HCT116 (cell line): ENCODE measurements around the gene SAG. TPM values are rescaled to one million over a fixed set of nuclear protein-coding genes. Genes with fewer than 3 reads are reported as not detected.

Experiments
- ATAC-seq: fragments of 200-7000 bp; cut with Tn5 transposase; 2 replicates; pipeline ENCODE4 v1.9.1; 2020; ENCODE audit warnings: mild to moderate bottlenecking, moderate library complexity
- BruUV-seq: library from RNA; stranded (reverse); fragments of 400-500 nt; replicated peaks from 2 replicates; lab custom pipeline; 2021; lab: Mats Ljungman, UMichigan
- CTCF ChIA-PET: fragments of 300-600 bp; sonication (Branson Sonifier 250); formaldehyde crosslinking; loops from one replicate; lab custom pipeline; 2021; ENCODE audit warnings: antibody characterized with exemption; lab: Charles Lee
- POLR2A ChIA-PET: fragments of 300-600, 350-600 bp; sonication (Branson Sonifier 250); formaldehyde crosslinking; loops from one replicate; lab custom pipeline; 2021; ENCODE audit warnings: antibody characterized with exemption; lab: Charles Lee
- RAD21 ChIA-PET, 2 experiments: fragments of 300-600 bp; sonication (Branson Sonifier 250); formaldehyde crosslinking; loops; one replicate each; lab custom pipeline; 2023; ENCODE audit warnings: low total read pairs in 2 of 2; ENCODE audit not compliant: uncharacterized antibody in 2 of 2, unreplicated experiment in 2 of 2, low non-redundant PET in 1 of 2; lab: Charles Lee
- DNase-seq: peaks from one replicate; pipeline ENCODE4 v3.0.0-alpha.2; 2010; ENCODE audit warnings: low read depth, low spot score
- H2AFZ ChIP-seq: fragments of 200-600 bp; shearing (Covaris generic), sonication (generic); 2 replicates; pipeline ENCODE4 v1.6.1; 2017; ENCODE audit warnings: low read depth, mixed run types, mixed read lengths, antibody characterized with exemption, low read length; ENCODE audit not compliant: poor library complexity, severe bottlenecking
- H3K27ac ChIP-seq: 2 replicates; pipeline ENCODE4 v1.5.1; 2012; ENCODE audit warnings: low read depth, low read length
- H3K27me3 ChIP-seq: fragments of 200-600 bp; sonication (generic); 2 replicates; pipeline ENCODE4 v1.6.1; 2016; ENCODE audit warnings: mixed run types, low read length, mixed read lengths; ENCODE audit not compliant: insufficient read depth
- H3K36me3 ChIP-seq, 2 experiments: fragments of 200-500 bp in 1 of 2; fragments of 200-600 bp in 1 of 2; sonication (Bioruptor generic) in 1 of 2; sonication (generic) in 1 of 2; 2 replicates each; pipeline versions ENCODE4 v1.5.1 to v1.6.1; 2014 to 2016; ENCODE audit warnings: low read length in 2 of 2, inconsistent platforms in 1 of 2, mixed read lengths in 1 of 2, mixed run types in 1 of 2; ENCODE audit not compliant: insufficient read depth in 2 of 2, control insufficient read depth in 1 of 2
- H3K4me1 ChIP-seq, 2 experiments: fragments of 200-600 bp in 1 of 2; sonication (generic) in 1 of 2; 2 replicates each; pipeline versions ENCODE4 v1.5.1 to v1.6.1; 2012 to 2017; ENCODE audit warnings: low read length in 2 of 2, inconsistent platforms in 1 of 2, mild to moderate bottlenecking in 1 of 2, mixed read lengths in 1 of 2, mixed run types in 1 of 2, moderate library complexity in 1 of 2; ENCODE audit not compliant: insufficient read depth in 2 of 2, control insufficient read depth in 1 of 2
- H3K4me2 ChIP-seq: fragments of 200-600 bp; sonication (generic); 2 replicates; pipeline ENCODE4 v1.6.1; 2017; ENCODE audit warnings: mixed run types, low read length, mixed read lengths
- H3K4me3 ChIP-seq, 2 experiments: fragments of 200-600 bp in 1 of 2; sonication (generic) in 1 of 2; replicated peaks in 1 of 2; 2 replicates each; pipeline ENCODE4 v1.5.1; 2011 to 2016; ENCODE audit warnings: low read length in 2 of 2, control low read depth in 1 of 2, low read depth in 1 of 2, mild to moderate bottlenecking in 1 of 2, mixed read lengths in 1 of 2, mixed run types in 1 of 2
- H3K79me2 ChIP-seq: fragments of 200-600 bp; sonication (generic); 2 replicates; pipeline ENCODE4 v1.6.1; 2017; ENCODE audit warnings: mild to moderate bottlenecking, mixed run types, low read length, moderate library complexity, mixed read lengths; ENCODE audit not compliant: insufficient read depth
- H3K9ac ChIP-seq: fragments of 200-600 bp; sonication (generic); 2 replicates; pipeline ENCODE4 v1.6.1; 2016; ENCODE audit warnings: low read length, mixed read lengths
- H3K9me2 ChIP-seq: fragments of 200-600 bp; sonication (generic), shearing (Covaris generic); 2 replicates; pipeline ENCODE4 v1.6.1; 2017; ENCODE audit warnings: mixed run types, mild to moderate bottlenecking, moderate library complexity; ENCODE audit not compliant: insufficient read depth
- H3K9me3 ChIP-seq, 2 experiments: fragments of 200-500 bp in 1 of 2; fragments of 200-600 bp in 1 of 2; sonication (Bioruptor generic) in 1 of 2; sonication (generic) in 1 of 2; 2 replicates each; pipeline ENCODE4 v1.6.1; 2014 to 2017; ENCODE audit warnings: low read length in 2 of 2, mixed read lengths in 2 of 2, inconsistent platforms in 1 of 2, low read depth in 1 of 2, mild to moderate bottlenecking in 1 of 2, mixed run types in 1 of 2, moderate library complexity in 1 of 2; ENCODE audit not compliant: control insufficient read depth in 1 of 2, insufficient read depth in 1 of 2
- H4K20me1 ChIP-seq: fragments of 200-600 bp; sonication (generic), shearing (Covaris generic); 2 replicates; pipeline ENCODE4 v1.6.1; 2017; ENCODE audit warnings: mixed run types, mild to moderate bottlenecking, moderate library complexity; ENCODE audit not compliant: insufficient read depth
- EGR1 ChIP-seq: IDR thresholded peaks from 2 replicates; pipeline ENCODE4 v1.6.1; 2012; ENCODE audit warnings: low read depth
- ELF1 ChIP-seq: IDR thresholded peaks from 2 replicates; pipeline ENCODE4 v1.6.1; 2012; ENCODE audit warnings: low read depth, borderline replicate concordance
- EZH2 ChIP-seq: fragments of 200-600 bp; sonication (generic); IDR thresholded peaks from 2 replicates; pipeline ENCODE4 v1.6.1; 2017; ENCODE audit warnings: antibody characterized with exemption, mixed run types
- FOSL1 ChIP-seq: IDR thresholded peaks from 2 replicates; pipeline ENCODE4 v1.6.1; 2012; ENCODE audit warnings: low read depth
- JUND ChIP-seq: IDR thresholded peaks from 2 replicates; pipeline ENCODE4 v1.6.1; 2012
- RAD21 ChIP-seq: IDR thresholded peaks from 2 replicates; pipeline ENCODE4 v1.6.1; 2012; ENCODE audit warnings: low read depth, mild to moderate bottlenecking
- REST ChIP-seq: IDR thresholded peaks from 2 replicates; pipeline ENCODE4 v1.6.1; 2012; ENCODE audit warnings: low read depth
- SIN3A ChIP-seq: IDR thresholded peaks from 2 replicates; pipeline ENCODE4 v1.6.1; 2012; ENCODE audit warnings: low read depth
- SRF ChIP-seq: IDR thresholded peaks from 2 replicates; pipeline ENCODE4 v1.6.1; 2012; ENCODE audit warnings: low read depth
- ZNF274 ChIP-seq: fragments of 200-500 bp; sonication (Bioruptor generic); IDR thresholded peaks from 2 replicates; pipeline ENCODE4 v1.6.1; 2014; ENCODE audit warnings: mild to moderate bottlenecking, low read depth, low read length, inconsistent platforms
- intact Hi-C: fragments of 100-400 bp; cut with micrococcal nuclease; formaldehyde crosslinking; loops from 2 replicates; pipeline ENCODE4 v1.10.0; 2022
- total RNA-seq: library from RNA; stranded (reverse); gene quantifications from one replicate; pipeline ENCODE4 v1.2.1, GENCODE V29; 2021; ENCODE audit not compliant: unreplicated experiment

SAG gene
- total RNA-seq, 1 experiment from 2014 or later: not detected

- H3K4me2 ChIP-seq: no peak overlapping the region
- ChIA-PET POLR2A (no interaction called here), CTCF (no interaction called here), RAD21 (no interaction called here)
- no peak overlapping the region for H2AFZ ChIP-seq
- no peak overlapping the region for H3K27ac ChIP-seq
- H3K4me3 ChIP-seq: no peak overlapping the region
- 0 out of 4 replicates have a peak, but pooled peaks cover 0 to 4% of the 10 kb centered on the region in 2 experiments for H3K4me1 ChIP-seq
- no peaks in the 10 kb centered on the region for H3K9me2 ChIP-seq
- H3K36me3 ChIP-seq: peaks cover 3 to 6% of the 10 kb centered on the region in 2 experiments; a peak in 2 of 4 replicates
- no peaks in the 10 kb centered on the region for H3K9me3 ChIP-seq
- intact Hi-C loops: no loop called here
- peaks cover 70% of the 10 kb centered on the region for H3K79me2 ChIP-seq
- BruUV-seq: no TSS peak
- H4K20me1 ChIP-seq: no peaks in the 10 kb centered on the region
- no peak overlapping the region for H3K9ac ChIP-seq
- TF ChIP-seq ZNF274: no peak
- no peak for TF ChIP-seq EGR1
- TF ChIP-seq ELF1: no peak
- no peak for TF ChIP-seq REST
- TF ChIP-seq EZH2: no peak
- no peak for TF ChIP-seq FOSL1
- TF ChIP-seq SIN3A: no peak
- no peak for TF ChIP-seq RAD21
- TF ChIP-seq SRF: no peak
- TF ChIP-seq JUND: no peak
- no peak for ATAC-seq
- DNase-seq: no peak
- no peaks in the 10 kb centered on the region for H3K27me3 ChIP-seq
Observed at GRCh38 chr2:233386382-233387041, 78.9 kb downstream of the SAG start.
